Tibial nerve (tissue), 3 donors: ENCODE data around the gene IFT57.

ENCODE experiments used
- POLR2A ChIP-seq, 2 donors: fragments of 450-650 bp; IDR thresholded peaks; one replicate each; pipeline ENCODE4 v1.6.1; 2017; ENCODE audit warnings: antibody characterized with exemption in 2 of 2, mild to moderate bottlenecking in 2 of 2, moderate library complexity in 2 of 2
- TF ChIP-seq, protein P1 (sequence below), 5 experiments: fragments of 200-600 bp in 3 of 5; fragments of 450-650 bp in 2 of 5; sonication (generic) in 3 of 5; IDR thresholded peaks; one replicate each; pipeline ENCODE4 v1.5.1; 2016 to 2019; ENCODE audit warnings: antibody characterized with exemption in 5 of 5, mild to moderate bottlenecking in 3 of 5, moderate library complexity in 2 of 5

DNA sequence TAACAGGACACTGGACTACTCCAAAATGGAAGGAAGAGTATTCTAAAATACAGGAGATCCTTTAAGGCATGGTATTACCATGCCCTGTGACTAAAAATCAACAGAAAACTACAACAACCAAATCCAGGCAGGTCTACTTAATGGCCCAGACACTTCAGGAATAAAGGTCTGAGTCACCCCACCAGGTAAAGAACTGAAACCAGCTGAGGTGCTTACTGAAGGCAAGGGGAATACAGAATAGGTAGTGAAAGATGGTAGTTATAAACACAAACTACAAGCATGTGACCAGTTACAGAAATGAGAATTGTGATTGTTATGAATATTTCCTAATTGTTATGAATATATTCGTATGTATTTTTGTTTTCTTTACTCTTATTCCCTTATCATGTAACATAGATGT lies 13.4 kb downstream of the IFT57 start:
- TF ChIP-seq POLR2A (IDR thresholded peaks at IDR 0.05): no peak
- TF ChIP-seq, protein P1, sequence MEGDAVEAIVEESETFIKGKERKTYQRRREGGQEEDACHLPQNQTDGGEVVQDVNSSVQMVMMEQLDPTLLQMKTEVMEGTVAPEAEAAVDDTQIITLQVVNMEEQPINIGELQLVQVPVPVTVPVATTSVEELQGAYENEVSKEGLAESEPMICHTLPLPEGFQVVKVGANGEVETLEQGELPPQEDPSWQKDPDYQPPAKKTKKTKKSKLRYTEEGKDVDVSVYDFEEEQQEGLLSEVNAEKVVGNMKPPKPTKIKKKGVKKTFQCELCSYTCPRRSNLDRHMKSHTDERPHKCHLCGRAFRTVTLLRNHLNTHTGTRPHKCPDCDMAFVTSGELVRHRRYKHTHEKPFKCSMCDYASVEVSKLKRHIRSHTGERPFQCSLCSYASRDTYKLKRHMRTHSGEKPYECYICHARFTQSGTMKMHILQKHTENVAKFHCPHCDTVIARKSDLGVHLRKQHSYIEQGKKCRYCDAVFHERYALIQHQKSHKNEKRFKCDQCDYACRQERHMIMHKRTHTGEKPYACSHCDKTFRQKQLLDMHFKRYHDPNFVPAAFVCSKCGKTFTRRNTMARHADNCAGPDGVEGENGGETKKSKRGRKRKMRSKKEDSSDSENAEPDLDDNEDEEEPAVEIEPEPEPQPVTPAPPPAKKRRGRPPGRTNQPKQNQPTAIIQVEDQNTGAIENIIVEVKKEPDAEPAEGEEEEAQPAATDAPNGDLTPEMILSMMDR (IDR thresholded peaks at IDR 0.05): no peak
